AG04450 (cell line): ENCODE measurements around the gene ARHGAP22. TPM values are rescaled to one million over a fixed set of nuclear protein-coding genes. Genes with fewer than 3 reads are reported as not detected.

Source experiments
- CTCF ChIA-PET: fragments of 300-600, 350-600 bp; formaldehyde crosslinking; extraction: SDS; loops from one replicate; lab custom pipeline; 2022; ENCODE audit warnings: antibody characterized with exemption, inconsistent platforms; lab: Charles Lee
- POLR2A ChIA-PET: fragments of 350-600 bp; formaldehyde crosslinking; extraction: SDS; loops from one replicate; lab custom pipeline; 2021; ENCODE audit warnings: antibody characterized with exemption, inconsistent platforms; lab: Yijun Ruan, JAX
- DNase-seq: peaks from one replicate; pipeline ENCODE4 v3.0.0-alpha.2; 2011; ENCODE audit warnings: low read depth, low spot score
- H3K27ac ChIP-seq: one replicate; pipeline ENCODE4 v1.5.1; 2012; ENCODE audit warnings: low read depth, low read length, control low read depth
- H3K27me3 ChIP-seq: one replicate; pipeline ENCODE4 v1.6.0; 2012; ENCODE audit warnings: low read length; ENCODE audit not compliant: control insufficient read depth, insufficient read depth
- H3K4me3 ChIP-seq: 2 replicates; pipeline ENCODE4 v1.5.1; 2011; ENCODE audit warnings: mild to moderate bottlenecking, low read depth, low read length, control low read depth
- H3K9me3 ChIP-seq: 2 replicates; pipeline ENCODE4 v1.5.1; 2012; ENCODE audit warnings: low read length; ENCODE audit not compliant: control insufficient read depth, insufficient read depth
- polyA plus RNA-seq: library from polyadenylated mRNA; depleted of rRNA; stranded (reverse); fragments of >200 nt; gene quantifications from 2 replicates; pipeline ENCODE4 v1.2.3, GENCODE V29; 2011
- TF ChIP-seq, protein P1 (sequence below): IDR thresholded peaks from 2 replicates; pipeline ENCODE4 v1.5.1; 2011; ENCODE audit warnings: low read depth, low read length, control low read depth, inconsistent platforms

The ARHGAP22 gene
- polyA plus RNA-seq, 1 experiment: 8.2 TPM

DNA sequence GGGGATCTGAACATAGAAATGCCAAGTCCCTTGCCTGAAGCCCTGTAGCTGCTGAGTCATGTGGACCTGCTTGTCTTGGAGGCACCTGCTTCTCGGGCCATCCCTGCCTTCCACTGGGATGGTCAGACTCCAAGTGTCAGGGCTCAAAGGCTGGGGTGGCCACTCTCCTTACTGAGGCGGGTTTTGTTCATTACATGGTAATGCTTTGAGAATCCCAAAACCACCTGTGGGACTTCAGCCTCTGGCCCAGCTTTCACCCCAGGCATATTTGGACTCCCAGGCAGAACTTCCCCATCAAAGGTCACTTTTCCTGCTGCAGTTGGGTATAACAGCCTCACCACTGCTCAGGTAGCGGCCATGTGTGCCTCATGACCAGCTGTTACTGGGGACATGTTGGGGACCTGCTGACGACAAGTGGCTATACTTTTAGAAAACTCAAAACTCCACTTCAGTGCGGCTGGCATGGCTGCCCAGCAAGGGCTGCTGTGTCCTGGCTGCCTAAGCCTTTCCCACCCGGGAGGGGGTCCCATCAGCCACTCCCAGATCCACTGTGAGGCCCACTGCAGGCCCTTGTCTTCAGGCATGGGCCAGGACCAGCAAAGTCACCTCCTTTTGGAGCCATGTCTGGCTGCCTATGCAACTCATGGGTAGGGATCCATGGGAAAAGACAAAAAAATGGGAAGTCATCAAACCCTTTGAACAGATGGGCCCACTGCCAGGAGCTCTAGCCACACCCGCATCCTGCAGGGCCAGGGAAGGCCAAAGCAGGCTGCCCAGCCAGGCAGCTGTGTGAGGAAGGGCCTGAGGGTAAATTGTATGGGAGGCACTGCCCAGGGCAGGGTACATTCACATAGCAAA is 96.7 kb downstream of the ARHGAP22 start:
- Histone ChIP-seq H3K9me3 (peaks cover 2% of the 10 kb centered on the region; the same call in 1 of the 2 replicates), H3K27me3 (no peaks in the 10 kb centered on the region), H3K4me3 (no peak overlapping the region), H3K27ac (no peak overlapping the region)
- DNase-seq: no peak
- TF ChIP-seq, protein P1, sequence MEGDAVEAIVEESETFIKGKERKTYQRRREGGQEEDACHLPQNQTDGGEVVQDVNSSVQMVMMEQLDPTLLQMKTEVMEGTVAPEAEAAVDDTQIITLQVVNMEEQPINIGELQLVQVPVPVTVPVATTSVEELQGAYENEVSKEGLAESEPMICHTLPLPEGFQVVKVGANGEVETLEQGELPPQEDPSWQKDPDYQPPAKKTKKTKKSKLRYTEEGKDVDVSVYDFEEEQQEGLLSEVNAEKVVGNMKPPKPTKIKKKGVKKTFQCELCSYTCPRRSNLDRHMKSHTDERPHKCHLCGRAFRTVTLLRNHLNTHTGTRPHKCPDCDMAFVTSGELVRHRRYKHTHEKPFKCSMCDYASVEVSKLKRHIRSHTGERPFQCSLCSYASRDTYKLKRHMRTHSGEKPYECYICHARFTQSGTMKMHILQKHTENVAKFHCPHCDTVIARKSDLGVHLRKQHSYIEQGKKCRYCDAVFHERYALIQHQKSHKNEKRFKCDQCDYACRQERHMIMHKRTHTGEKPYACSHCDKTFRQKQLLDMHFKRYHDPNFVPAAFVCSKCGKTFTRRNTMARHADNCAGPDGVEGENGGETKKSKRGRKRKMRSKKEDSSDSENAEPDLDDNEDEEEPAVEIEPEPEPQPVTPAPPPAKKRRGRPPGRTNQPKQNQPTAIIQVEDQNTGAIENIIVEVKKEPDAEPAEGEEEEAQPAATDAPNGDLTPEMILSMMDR: no peak
- CTCF ChIA-PET: interaction anchor here (2.4 kb wide), 1 partner anchor 145 kb away, joined by 12 read pairs; no protein-coding TSS in a partner anchor
- POLR2A ChIA-PET: no interaction called here

DNA sequence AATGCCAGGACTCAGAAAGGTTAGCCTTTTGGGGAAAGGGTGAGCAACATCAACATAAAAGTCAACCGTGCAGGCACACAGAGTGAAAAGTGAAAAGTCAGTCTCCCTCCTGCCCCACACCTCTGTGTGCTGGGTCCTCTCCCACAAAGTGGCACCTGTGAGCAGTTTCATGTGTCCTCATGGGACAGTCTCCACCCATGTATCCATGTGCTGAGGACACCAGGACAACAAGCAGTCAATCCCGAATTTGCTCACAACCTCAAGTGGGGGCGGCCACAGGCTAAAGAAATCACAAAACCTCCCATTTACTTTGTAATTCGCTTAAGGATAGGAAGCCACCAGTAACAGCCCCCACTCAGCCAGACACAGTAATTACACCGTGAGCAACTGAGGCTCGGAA is 97.4 kb downstream of the ARHGAP22 start:
- CTCF ChIA-PET: interaction anchor here (1.5 to 2.2 kb wide), 3 partner anchors 126 to 149 kb away, joined by 4 to 21 read pairs (median 7); no protein-coding TSS in a partner anchor

DNA sequence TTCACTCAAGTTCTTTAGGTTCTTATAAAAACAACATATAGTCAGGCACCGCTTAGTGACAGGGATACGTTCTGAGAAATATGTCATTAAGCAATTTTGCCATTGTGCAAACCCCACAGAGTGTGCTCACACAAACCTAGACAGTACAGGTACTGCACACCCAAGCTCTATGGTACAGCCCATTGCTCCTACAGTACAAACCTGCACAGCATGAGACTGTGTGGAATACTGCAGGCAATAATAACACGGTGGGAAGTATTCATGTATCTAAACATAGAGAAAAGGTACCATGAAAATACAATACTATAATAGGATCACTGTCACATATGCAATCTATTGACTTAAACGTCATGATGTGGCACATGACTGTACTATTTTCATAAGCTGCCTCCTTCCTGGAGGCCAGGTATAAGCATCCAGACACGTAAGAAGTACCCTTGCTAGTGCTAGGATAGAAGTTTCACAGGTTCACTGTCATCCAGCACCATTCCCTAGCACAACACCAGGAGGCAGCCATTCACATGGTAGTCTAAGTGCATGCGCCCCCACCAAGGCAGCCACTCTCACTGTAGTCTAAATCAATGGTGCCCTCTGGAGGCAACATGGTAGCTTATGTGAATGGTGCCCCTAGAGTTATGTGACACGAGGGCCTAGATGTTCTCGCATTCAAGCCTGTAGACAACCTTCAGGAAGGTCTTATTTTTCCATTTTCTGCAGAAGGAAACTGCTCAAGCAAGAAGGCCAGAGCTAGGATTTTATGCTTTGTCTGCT is 98.5 kb downstream of the ARHGAP22 start:
- POLR2A ChIA-PET: no interaction called here
- Histone ChIP-seq H3K27ac (no peak overlapping the region), H3K9me3 (no peaks in the 10 kb centered on the region), H3K27me3 (no peaks in the 10 kb centered on the region), H3K4me3 (no peak overlapping the region)
- TF ChIP-seq, protein P1: peak; percentile 46
- CTCF ChIA-PET: interaction anchor here (0.9 to 2.2 kb wide), 8 partner anchors 19 to 150 kb away, joined by 3 to 21 read pairs (median 4); no protein-coding TSS in a partner anchor
- no peak for DNase-seq

More for the DNA sequence above, 97.4 kb downstream of the ARHGAP22 start:
- DNase-seq: no peak
- no peaks in the 10 kb centered on the region for H3K27me3 ChIP-seq
- no peak overlapping the region for H3K27ac ChIP-seq
- H3K9me3 ChIP-seq: no peaks in the 10 kb centered on the region
- TF ChIP-seq, protein P1: no peak
- H3K4me3 ChIP-seq: no peak overlapping the region
- POLR2A ChIA-PET: no interaction called here

DNA sequence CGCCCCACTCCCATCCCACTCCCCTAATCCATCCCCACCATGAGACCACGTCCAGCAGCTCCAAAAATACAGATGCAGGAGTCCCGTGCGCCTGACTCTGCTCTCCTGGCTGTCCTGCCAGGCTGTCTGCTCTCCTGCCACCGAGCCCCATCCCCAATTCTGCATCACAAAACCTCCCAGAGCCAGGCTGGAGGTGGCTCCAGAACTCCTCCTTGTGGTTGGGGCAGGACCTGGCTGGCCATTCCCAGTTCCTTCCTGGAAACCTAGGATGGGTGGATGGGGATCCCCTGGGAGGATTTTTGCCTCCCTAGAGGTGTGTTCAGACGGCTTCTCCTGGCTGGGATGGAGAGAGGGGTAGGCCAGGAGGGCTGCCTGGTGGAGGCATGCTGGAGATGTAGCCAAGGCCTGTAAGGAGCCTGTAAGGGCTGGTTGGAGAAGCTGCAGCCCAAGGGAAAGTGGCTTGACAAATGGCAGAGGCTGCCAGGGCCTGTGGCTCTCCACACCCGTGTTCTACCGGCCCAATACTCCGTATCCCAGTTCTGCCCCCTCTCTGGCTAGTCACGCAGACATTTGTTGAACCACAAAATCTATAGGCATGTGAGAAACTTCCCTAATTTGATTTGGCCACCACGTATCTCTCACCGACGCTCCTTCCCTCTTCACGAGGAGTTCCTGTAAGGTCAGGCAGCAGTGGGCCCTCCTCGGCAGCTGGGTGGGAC is 99.3 kb downstream of the ARHGAP22 start:
- H3K27me3 ChIP-seq: no peaks in the 10 kb centered on the region
- TF ChIP-seq, protein P1: peak; percentile 28
- H3K4me3 ChIP-seq: no peak overlapping the region
- no peak for DNase-seq
- ChIA-PET POLR2A (no interaction called here), CTCF (interaction anchor here (0.8 to 2.2 kb wide), 5 partner anchors 69 to 143 kb away, joined by 3 to 21 read pairs (median 4); no protein-coding TSS in a partner anchor)
- no peak overlapping the region for H3K27ac ChIP-seq
- no peaks in the 10 kb centered on the region for H3K9me3 ChIP-seq
